Measurements from ENCODE around the gene NFS1.
"Not testable (repeated sequence)": the region's sequence is repeated elsewhere in the genome, so short reads cannot be mapped to it uniquely, and the experiment has no call there.

Gene NFS1

GRCh38 chr20:35718972-35719635 lies 20.0 kb upstream of the NFS1 start:
- DNase-seq (ENCODE audit: low spot score) = no peak
- no peak overlapping the region for H3K27ac ChIP-seq
- no peak overlapping the region for H3K4me3 ChIP-seq
- TF ChIP-seq, protein P1, sequence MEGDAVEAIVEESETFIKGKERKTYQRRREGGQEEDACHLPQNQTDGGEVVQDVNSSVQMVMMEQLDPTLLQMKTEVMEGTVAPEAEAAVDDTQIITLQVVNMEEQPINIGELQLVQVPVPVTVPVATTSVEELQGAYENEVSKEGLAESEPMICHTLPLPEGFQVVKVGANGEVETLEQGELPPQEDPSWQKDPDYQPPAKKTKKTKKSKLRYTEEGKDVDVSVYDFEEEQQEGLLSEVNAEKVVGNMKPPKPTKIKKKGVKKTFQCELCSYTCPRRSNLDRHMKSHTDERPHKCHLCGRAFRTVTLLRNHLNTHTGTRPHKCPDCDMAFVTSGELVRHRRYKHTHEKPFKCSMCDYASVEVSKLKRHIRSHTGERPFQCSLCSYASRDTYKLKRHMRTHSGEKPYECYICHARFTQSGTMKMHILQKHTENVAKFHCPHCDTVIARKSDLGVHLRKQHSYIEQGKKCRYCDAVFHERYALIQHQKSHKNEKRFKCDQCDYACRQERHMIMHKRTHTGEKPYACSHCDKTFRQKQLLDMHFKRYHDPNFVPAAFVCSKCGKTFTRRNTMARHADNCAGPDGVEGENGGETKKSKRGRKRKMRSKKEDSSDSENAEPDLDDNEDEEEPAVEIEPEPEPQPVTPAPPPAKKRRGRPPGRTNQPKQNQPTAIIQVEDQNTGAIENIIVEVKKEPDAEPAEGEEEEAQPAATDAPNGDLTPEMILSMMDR (IDR thresholded peaks at IDR 0.05) = no peak

DNA sequence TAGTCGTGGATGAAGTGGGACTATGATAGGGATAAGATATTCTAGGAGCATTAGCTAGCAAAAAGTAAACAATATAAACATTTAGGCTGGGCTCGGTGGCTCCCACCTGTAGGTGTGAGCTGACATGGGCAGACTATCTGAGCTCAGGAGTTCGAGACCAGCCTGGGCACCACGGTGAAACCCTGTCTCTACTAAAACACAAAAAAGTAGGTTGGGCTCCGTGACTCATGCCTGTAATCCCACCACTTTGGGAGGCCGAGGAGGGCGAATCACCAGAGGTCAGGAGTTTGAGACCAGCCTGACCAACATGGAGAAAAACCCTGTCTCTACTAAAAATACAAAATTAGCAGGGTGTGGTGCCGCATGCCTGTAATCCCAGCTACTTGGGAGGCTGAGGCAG lies 19.2 kb upstream of the NFS1 start:
- not testable (repeated sequence) for DNase-seq (ENCODE audit: low spot score); H3K4me3 ChIP-seq; H3K27ac ChIP-seq

GRCh38 chr20:35716330-35716729 lies 17.2 kb upstream of the NFS1 start:
- DNase-seq (ENCODE audit: low spot score) = no peak
- TF ChIP-seq, protein P1 (IDR thresholded peaks at IDR 0.05) = no peak
- H3K4me3 ChIP-seq = no peak overlapping the region
- H3K27ac ChIP-seq = no peak overlapping the region

DNA sequence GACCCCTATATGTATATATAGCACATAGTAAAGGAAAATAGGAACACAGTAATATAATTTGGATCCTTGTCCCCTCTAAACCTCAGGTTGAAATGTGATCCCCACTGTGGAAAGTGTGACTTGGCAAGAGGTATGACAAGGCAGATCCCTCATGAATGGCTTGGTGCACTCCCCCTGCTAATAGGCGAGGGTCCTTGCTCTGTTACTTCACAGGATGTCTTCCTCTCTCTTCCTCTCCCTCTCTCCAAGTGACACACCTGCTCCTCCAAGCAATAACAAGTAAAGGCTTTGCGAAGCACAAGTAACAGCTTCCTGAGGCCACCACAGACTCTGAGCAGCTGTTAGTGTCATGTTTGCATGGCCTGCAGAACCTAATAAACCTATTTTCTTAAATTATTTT lies 16.5 kb upstream of the NFS1 start:
- Histone ChIP-seq H3K4me3 (no peak overlapping the region), H3K27ac (no peak overlapping the region)
- TF ChIP-seq, protein P1 (IDR thresholded peaks at IDR 0.05) = no peak
- DNase-seq (ENCODE audit: low spot score) = no peak

DNA sequence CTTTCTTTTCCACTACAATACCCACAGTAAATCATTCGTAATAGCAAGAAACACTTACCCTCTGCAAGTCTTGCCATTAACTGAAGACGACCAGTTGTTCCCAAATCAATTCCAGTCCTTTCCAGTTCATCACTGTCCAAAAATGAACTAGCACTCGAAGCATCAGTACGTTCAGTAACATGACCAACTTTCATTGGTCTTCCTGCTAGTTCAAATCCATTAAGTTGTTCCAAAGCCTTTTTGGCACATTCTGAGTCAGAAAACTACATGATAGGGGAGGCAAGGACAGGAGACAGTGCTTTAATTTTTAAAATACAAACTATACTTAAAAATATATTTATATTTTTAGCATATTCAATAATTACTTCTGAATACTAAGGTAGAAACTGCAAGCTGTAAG lies 15.0 kb upstream of the NFS1 start:
- no peak for DNase-seq (ENCODE audit: low spot score)
- TF ChIP-seq, protein P1 (IDR thresholded peaks at IDR 0.05) = no peak
- no peak overlapping the region for H3K4me3 ChIP-seq
- no peak overlapping the region for H3K27ac ChIP-seq

- not testable (repeated sequence) for DNase-seq (ENCODE audit: low spot score); H3K4me3 ChIP-seq; H3K27ac ChIP-seq
Measured at GRCh38 chr20:35713120-35713519, 14.0 kb upstream of the NFS1 start.

GRCh38 chr20:35711588-35712209 lies 12.5 kb upstream of the NFS1 start:
- H3K27ac ChIP-seq = no peak overlapping the region

More at GRCh38 chr20:35711588-35712209, 12.5 kb upstream of the NFS1 start:
- TF ChIP-seq, protein P1 (IDR thresholded peaks at IDR 0.05) = no peak
- DNase-seq (ENCODE audit: low spot score) = no peak
- H3K4me3 ChIP-seq = no peak overlapping the region
